Head of caudate nucleus (tissue), 42 donors: Measurements from ENCODE around the gene ZBTB20.

Experiments used
- DNase-seq, 42 donors: peaks; one replicate each; pipeline versions ENCODE4 v3.0.0 to v3.0.0-alpha.2; 2020 to 2021; ENCODE audit warnings: mixed read lengths in 7 of 42
- intact Hi-C: fragments of 100-400 bp; cut with DNase I; formaldehyde crosslinking; loops from one replicate; pipeline ENCODE4 v1.15.0; 2022

The ZBTB20 gene

DNA sequence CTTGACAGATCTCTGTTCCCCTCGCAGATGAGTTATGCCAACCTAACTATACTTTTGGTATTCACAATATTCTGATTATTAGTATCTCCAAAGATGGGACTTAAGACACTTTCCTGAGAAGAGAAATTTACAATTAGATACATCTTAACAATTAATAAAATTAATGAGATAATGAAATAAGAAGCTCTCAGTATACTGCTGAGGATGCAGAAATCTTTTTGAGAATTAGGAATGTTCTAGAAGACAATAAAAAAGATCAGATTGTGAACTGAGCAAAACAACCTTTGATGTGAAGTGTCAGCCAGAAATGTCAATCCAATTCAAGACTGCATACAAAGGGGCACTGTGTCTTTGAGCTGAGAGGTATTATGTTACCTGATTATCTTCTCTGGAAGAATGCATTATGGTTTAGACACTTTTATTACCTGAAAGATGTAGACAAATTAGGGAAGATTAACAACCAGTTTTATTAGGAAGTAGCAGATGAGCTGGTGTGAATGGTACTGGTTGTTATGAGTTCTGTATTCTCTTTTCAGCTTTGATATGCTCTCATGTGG is 590.4 kb downstream of the ZBTB20 start:
- no peak for DNase-seq
- intact Hi-C loops, result no loop called here

- intact Hi-C loops, result no loop called here
- DNase-seq, result no peak
Measured at GRCh38 chr3:114554731-114555130, 592.4 kb downstream of the ZBTB20 start.

GRCh38 chr3:114553949-114554593 is 593.0 kb downstream of the ZBTB20 start:
- no peak for DNase-seq
- intact Hi-C loops, result no loop called here

GRCh38 chr3:114552527-114552812 is 594.6 kb downstream of the ZBTB20 start:
- intact Hi-C loops, result no loop called here
- no peak for DNase-seq

DNA sequence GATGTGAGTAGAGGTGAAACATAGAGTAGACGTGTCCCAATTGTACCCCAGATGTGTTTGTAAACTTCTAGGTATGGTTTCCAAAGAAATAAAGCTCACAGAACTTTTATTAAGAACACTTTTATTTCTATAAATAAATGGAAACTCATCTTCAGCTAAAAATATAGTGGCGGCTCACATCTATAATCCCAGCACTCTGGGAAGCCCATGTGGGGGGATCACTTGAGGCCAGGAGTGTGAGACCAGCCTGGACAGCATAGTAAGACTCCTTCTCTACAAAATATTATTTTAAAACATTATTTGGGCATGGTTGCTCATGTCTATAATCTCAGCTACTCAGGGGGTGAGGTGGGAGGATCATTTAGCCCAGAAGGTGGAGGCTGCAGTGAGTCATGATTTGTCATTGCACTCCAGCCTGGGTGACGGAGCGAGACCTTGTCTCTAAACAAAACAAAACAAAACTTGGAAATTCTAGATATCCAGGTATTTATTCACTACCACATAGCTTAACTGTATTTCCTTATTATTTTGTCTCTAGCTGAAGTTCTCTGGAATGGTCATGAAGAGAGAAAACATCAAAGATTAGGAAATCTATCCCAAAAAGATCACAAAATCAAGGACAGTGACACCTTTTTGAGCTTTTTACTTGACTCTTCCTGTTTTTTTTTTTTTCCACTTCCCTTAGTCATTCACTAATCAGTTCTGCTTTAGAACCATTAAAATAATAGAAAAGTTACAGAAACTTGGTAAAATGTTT is 595.1 kb downstream of the ZBTB20 start:
- peak in 18 of 42 donors; percentile 2 to 71 (median 22) for DNase-seq
- intact Hi-C loops, result no loop called here

GRCh38 chr3:114550165-114550564 is 596.9 kb downstream of the ZBTB20 start:
- intact Hi-C loops, result no loop called here
- DNase-seq, result no peak

DNA sequence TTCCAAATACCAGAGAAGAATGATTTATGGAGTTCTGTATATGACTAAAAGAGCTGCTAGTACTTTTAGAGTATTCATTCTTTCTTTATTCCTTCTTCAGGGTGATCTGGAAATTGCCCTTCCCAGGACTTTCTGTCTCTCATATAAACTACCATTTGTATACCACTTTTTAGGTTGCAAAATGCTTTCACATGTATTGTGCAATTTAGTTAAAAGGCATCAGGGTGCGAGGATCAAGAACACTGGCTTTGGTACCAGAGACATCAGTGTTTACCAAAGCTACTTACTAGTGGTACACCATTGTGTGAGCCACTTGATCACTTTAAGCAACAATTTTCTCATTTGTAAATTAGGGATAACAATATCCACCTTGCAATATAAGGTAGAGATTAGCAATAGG is 601.9 kb downstream of the ZBTB20 start:
- intact Hi-C loops, result no loop called here
- DNase-seq, result no peak

GRCh38 chr3:114542359-114542758 is 604.7 kb downstream of the ZBTB20 start:
- DNase-seq, result no peak
- intact Hi-C loops, result no loop called here

DNA sequence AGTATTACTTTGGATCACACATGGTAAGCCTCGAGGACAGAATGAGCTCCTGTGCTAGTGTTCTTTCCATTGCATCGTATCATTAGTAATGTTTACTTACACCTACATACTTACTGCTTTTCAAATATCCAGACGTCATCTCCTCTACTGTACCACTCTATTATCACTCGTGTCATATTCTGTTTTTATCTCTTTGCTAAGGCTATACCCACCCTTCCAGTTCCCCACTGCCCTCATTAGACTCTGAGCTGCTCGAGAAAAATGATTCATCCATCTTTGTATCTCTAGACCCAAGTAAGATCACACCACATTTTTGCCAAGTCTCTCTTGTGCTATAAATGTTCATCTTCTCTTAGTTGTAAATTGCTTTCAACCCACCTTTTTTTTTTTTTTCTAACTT is 607.6 kb downstream of the ZBTB20 start:
- no peak for DNase-seq
- intact Hi-C loops, result no loop called here

GRCh38 chr3:114538211-114538610 is 608.9 kb downstream of the ZBTB20 start:
- no peak for DNase-seq
- intact Hi-C loops, result no loop called here

DNA sequence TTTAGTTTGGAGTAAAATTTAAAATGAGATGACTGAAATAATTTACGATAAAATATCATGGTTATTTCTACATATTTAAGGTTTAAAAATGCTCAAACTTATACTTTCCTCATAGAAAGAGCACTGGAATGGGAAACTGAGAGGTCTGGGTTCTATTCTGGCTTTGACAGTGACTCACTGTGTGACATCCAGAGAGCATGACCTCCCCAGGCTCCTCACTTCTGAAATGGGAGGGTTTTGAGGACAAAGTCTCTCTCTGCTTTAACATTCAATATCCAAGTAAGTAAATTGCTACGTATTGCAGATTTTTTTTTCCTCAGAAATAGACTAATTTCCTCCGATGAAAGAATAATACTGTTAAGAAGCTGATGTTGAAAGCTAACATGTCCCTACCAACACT is 618.6 kb downstream of the ZBTB20 start:
- intact Hi-C loops, result no loop called here

GRCh38 chr3:114527036-114527644 is 619.9 kb downstream of the ZBTB20 start:
- intact Hi-C loops, result no loop called here
- peak in 2 of 42 donors; percentile 21 to 23 for DNase-seq

More for the DNA sequence above, 618.6 kb downstream of the ZBTB20 start:
- no peak for DNase-seq

GRCh38 chr3:114525278-114525677 is 621.8 kb downstream of the ZBTB20 start:
- intact Hi-C loops, result no loop called here
- no peak for DNase-seq

DNA sequence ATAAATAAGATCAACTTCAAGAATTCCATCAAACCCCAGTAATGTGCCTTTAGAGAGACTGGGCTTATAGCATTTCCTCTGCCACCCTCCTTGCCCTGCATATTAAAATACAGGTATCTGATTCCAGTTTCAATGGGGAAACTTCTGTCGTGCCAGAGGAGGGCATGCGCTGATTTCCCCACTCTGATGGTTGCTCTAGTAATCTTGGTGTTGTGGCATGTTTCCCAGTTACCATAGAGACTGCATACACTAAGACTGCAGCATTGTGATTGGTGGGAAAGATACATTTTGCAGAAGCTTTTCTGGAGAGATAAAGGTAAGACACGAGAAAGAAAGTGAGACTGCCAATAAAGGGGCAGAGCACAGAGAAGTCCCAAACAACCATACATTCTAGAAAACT is 627.7 kb downstream of the ZBTB20 start:
- DNase-seq, result peak in 30 of 42 donors; percentile 3 to 69 (median 40)
- intact Hi-C loops, result no loop called here

GRCh38 chr3:114518206-114518808 is 628.8 kb downstream of the ZBTB20 start:
- intact Hi-C loops, result no loop called here
- no peak for DNase-seq

DNA sequence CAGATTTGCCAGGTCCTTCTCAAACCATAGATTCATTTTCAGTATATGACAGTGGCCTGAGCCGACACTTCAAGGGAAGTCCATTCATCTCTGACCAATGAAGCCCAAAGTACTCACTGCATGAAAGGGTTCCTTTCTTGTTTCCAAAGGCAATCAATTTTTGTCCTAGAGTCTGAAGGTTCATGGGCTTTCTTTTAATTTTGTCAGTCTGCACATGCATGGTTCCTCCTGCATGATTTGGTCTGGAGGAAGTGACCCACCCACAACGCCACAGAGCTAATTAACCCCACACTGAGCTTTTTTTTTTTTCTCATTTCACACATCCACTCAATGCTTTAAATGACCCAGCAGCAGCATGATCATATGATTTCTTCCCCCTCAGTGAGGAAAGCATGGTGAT is 636.9 kb downstream of the ZBTB20 start:
- intact Hi-C loops, result no loop called here
- DNase-seq, result no peak

DNA sequence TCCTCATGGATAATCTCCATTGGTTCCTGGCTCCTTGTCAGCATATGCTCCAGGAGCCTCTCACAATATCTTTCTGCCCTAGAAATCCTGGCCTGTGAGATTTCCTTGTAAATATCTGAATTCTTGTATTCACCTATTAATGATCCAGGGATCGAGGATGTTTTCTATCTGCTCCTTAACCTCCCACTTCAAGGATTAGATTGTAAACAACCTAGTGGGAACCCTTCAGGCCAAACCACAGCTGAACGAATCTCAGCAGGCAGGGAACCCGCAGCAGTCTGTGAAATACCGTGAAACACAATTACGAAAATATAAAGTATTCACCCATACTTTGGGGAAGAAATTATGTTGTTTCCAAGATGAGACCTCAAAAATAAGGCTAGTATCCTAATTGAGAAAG is 637.3 kb downstream of the ZBTB20 start:
- intact Hi-C loops, result no loop called here
- no peak for DNase-seq

DNA sequence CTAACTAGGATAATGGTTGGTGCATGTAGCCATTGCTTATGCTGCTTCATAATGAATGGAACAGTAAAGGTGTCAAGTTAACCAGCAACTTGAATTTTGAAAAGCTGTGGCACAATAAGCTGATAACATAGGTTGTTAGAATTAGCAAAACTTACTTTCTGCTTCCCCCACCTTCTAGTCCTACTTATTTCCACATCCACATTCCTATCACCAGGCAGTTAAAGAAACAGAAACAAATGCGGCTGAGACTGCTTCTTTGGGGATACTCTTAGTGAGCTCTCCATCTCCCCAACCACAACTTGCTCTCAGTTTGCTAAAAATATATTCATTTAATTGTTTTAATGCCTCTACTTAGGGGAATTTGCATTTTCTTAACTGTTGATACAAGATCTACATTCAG is 638.1 kb downstream of the ZBTB20 start:
- no peak for DNase-seq
- intact Hi-C loops, result no loop called here

- intact Hi-C loops, result no loop called here
- DNase-seq, result no peak
Measured at GRCh38 chr3:114508208-114508607, 638.9 kb downstream of the ZBTB20 start.
